Lower leg skin (tissue), 4 donors: ENCODE measurements around the gene IFNGR1. TPM values are rescaled to one million over a fixed set of nuclear protein-coding genes. Genes with fewer than 3 reads are reported as not detected.
"Not testable (repeated sequence)": the region's sequence is repeated elsewhere in the genome, so short reads cannot be mapped to it uniquely, and the experiment has no call there.

Source experiments
- DNase-seq, 2 donors: peaks; one replicate each; pipeline ENCODE4 v3.0.0-alpha.2; 2019; ENCODE audit warnings: low spot score in 2 of 2
- H3K4me3 ChIP-seq: fragments of 200-600 bp; sonication (generic); 2 replicates; pipeline ENCODE4 v1.5.1; 2017; ENCODE audit warnings: mild to moderate bottlenecking, low read depth; ENCODE audit not compliant: poor library complexity, severe bottlenecking
- CTCF ChIP-seq, 3 donors: fragments of 450-650 bp; IDR thresholded peaks; one replicate each; pipeline ENCODE4 v1.5.1; 2016; ENCODE audit warnings: antibody characterized with exemption in 3 of 3, mild to moderate bottlenecking in 3 of 3, moderate library complexity in 2 of 3
- POLR2A ChIP-seq, 2 donors: fragments of 450-650 bp; IDR thresholded peaks; one replicate each; pipeline ENCODE4 v1.6.1; 2016 to 2017; ENCODE audit warnings: antibody characterized with exemption in 2 of 2, mild to moderate bottlenecking in 1 of 2, moderate library complexity in 1 of 2
- WGBS, 2 donors: methylation state at CpG; one replicate each; pipeline ENCODE4 v1.1.5; 2018; 5-methylcytosine and 5-hydroxymethylcytosine counted together
- intact Hi-C: fragments of 100-400 bp; cut with DNase I; formaldehyde crosslinking; loops from one replicate; pipeline ENCODE4 v1.15.0; 2023; ENCODE audit warnings: low total_unique reads
- total RNA-seq, 4 donors: library from RNA; depleted of rRNA; stranded (reverse); fragments of >200 nt; gene quantifications; one replicate each; pipeline ENCODE4 v1.1.0, GENCODE V29; 2016

IFNGR1 gene
- total RNA-seq, 4 donors from 2014 or later: 64.2 to 92.1 (median 83.0) TPM

- no peak overlapping the region for H3K4me3 ChIP-seq
- no peak for DNase-seq
- intact Hi-C loops: no loop called here
- TF ChIP-seq POLR2A (IDR thresholded peaks at IDR 0.05) (no peak), CTCF (IDR thresholded peaks at IDR 0.05) (no peak)
- WGBS, 2 donors: 50 to 55% methylated on average over 3 of the region's 3 CpGs
Measured at GRCh38 chr6:137214931-137215330, 4.3 kb downstream of the IFNGR1 start.

GRCh38 chr6:137213813-137214212 is 5.4 kb downstream of the IFNGR1 start:
- WGBS, 2 donors: 24 to 35% methylated on average over 2 of the region's 2 CpGs
- H3K4me3 ChIP-seq: no peak overlapping the region
- no peak for DNase-seq

GRCh38 chr6:137213331-137213740 is 5.8 kb downstream of the IFNGR1 start:
- TF ChIP-seq CTCF (IDR thresholded peaks at IDR 0.05) (no peak), POLR2A (IDR thresholded peaks at IDR 0.05) (no peak)
- no peak overlapping the region for H3K4me3 ChIP-seq
- intact Hi-C loops: no loop called here
- WGBS, 2 donors: 23 to 24% methylated on average over 4 of the region's 4 CpGs
- DNase-seq: no peak

More at GRCh38 chr6:137213813-137214212, 5.4 kb downstream of the IFNGR1 start:
- intact Hi-C loops: no loop called here
- TF ChIP-seq POLR2A (IDR thresholded peaks at IDR 0.05) (no peak), CTCF (IDR thresholded peaks at IDR 0.05) (no peak)

- no peak overlapping the region for H3K4me3 ChIP-seq
- WGBS, 2 donors: 93 to 94% methylated on average over 3 of the region's 3 CpGs
- intact Hi-C loops: no loop called here
- TF ChIP-seq CTCF (IDR thresholded peaks at IDR 0.05): no peak
- no peak for TF ChIP-seq POLR2A (IDR thresholded peaks at IDR 0.05)
- no peak for DNase-seq
Measured at GRCh38 chr6:137211910-137212309, 7.3 kb downstream of the IFNGR1 start.

- TF ChIP-seq POLR2A (IDR thresholded peaks at IDR 0.05) (no peak), CTCF (IDR thresholded peaks at IDR 0.05) (no peak)
- no peak for DNase-seq
- no peak overlapping the region for H3K4me3 ChIP-seq
- intact Hi-C loops: no loop called here
Measured at GRCh38 chr6:137210903-137211302, 8.3 kb downstream of the IFNGR1 start.

- intact Hi-C loops: no loop called here
- no peak overlapping the region for H3K4me3 ChIP-seq
- no peak for DNase-seq
- TF ChIP-seq CTCF (IDR thresholded peaks at IDR 0.05) (no peak), POLR2A (IDR thresholded peaks at IDR 0.05) (no peak)
- WGBS, 2 donors: 94 to 97% methylated on average over 7 of the region's 7 CpGs
Measured at GRCh38 chr6:137208279-137208678, 10.9 kb downstream of the IFNGR1 start.

GRCh38 chr6:137207457-137207856 is 11.7 kb downstream of the IFNGR1 start:
- DNase-seq, intact Hi-C loops, H3K4me3 ChIP-seq: not testable (repeated sequence)
- 87 to 93% methylated on average over 3 of the region's 3 CpGs for WGBS, 2 donors
